ENCODE results near the gene KRT16. TPM values are rescaled to one million over a fixed set of nuclear protein-coding genes. Genes with fewer than 3 reads are reported as not detected.

The KRT16 gene
- total RNA-seq, 2 experiments from 2014 or later: not detected

- peaks cover 26% of the 10 kb centered on the region for H3K27me3 Mint-ChIP-seq
- H3K36me3 Mint-ChIP-seq: peaks cover 4% of the 10 kb centered on the region
- peaks cover 15% of the 10 kb centered on the region for H3K9me3 Mint-ChIP-seq
- H3K4me1 Mint-ChIP-seq: peaks cover 4% of the 10 kb centered on the region
- no peak overlapping the region for H3K4me3 Mint-ChIP-seq
- H3K27ac Mint-ChIP-seq: peak overlapping the region; percentile 79
- DNase-seq: no peak
- no peak for ATAC-seq (ENCODE audit: low read depth)
- POLR2A ChIA-PET: no interaction called here
Measured at GRCh38 chr17:41567317-41567716, 45.2 kb downstream of the KRT16 start.

GRCh38 chr17:41565338-41565737 is 47.2 kb downstream of the KRT16 start:
- POLR2A ChIA-PET: no interaction called here
- H3K9me3 Mint-ChIP-seq: peaks cover 15% of the 10 kb centered on the region
- H3K4me3 Mint-ChIP-seq: no peak overlapping the region
- DNase-seq (no peak), ATAC-seq (ENCODE audit: low read depth) (no peak)
- no peak overlapping the region for H3K27ac Mint-ChIP-seq
- peaks cover 4% of the 10 kb centered on the region for H3K36me3 Mint-ChIP-seq
- peaks cover 26% of the 10 kb centered on the region for H3K27me3 Mint-ChIP-seq
- peaks cover 4% of the 10 kb centered on the region for H3K4me1 Mint-ChIP-seq

GRCh38 chr17:41563607-41564170 is 48.9 kb downstream of the KRT16 start:
- H3K4me3 Mint-ChIP-seq: no peak overlapping the region
- peaks cover 4% of the 10 kb centered on the region for H3K4me1 Mint-ChIP-seq
- H3K27me3 Mint-ChIP-seq: peaks cover 29% of the 10 kb centered on the region
- H3K36me3 Mint-ChIP-seq: peaks cover 4% of the 10 kb centered on the region
- no peak for DNase-seq
- POLR2A ChIA-PET: no interaction called here
- no peak overlapping the region for H3K27ac Mint-ChIP-seq
- ATAC-seq (ENCODE audit: low read depth): no peak
- H3K9me3 Mint-ChIP-seq: peaks cover 10% of the 10 kb centered on the region

GRCh38 chr17:41561554-41561953 is 51.0 kb downstream of the KRT16 start:
- no peak overlapping the region for H3K4me3 Mint-ChIP-seq
- peaks cover 2% of the 10 kb centered on the region for H3K9me3 Mint-ChIP-seq
- H3K27ac Mint-ChIP-seq: no peak overlapping the region
- peaks cover 37% of the 10 kb centered on the region for H3K27me3 Mint-ChIP-seq
- no peaks in the 10 kb centered on the region for H3K4me1 Mint-ChIP-seq
- no peak for DNase-seq
- no peaks in the 10 kb centered on the region for H3K36me3 Mint-ChIP-seq
- ATAC-seq (ENCODE audit: low read depth): no peak
- POLR2A ChIA-PET: no interaction called here

Other genes starting within 250 kb of the KRT16 start
- gene KRT33B, start 243.0 kb downstream of the KRT16 start, total RNA-seq: not detected
- gene KRT34, start 230.5 kb downstream of the KRT16 start, total RNA-seq: not detected
- gene KRT31, start 215.2 kb downstream of the KRT16 start, total RNA-seq: not detected
- gene KRT37, start 188.2 kb downstream of the KRT16 start, total RNA-seq: not detected
- not detected for gene KRT38, start 171.8 kb downstream of the KRT16 start, total RNA-seq
- gene KRT32, start 145.4 kb downstream of the KRT16 start, total RNA-seq: not detected
- not detected for gene KRT35, start 131.6 kb downstream of the KRT16 start, total RNA-seq
- gene KRT36, start 122.9 kb downstream of the KRT16 start, total RNA-seq: not detected
- not detected for gene KRT13, start 107.2 kb downstream of the KRT16 start, total RNA-seq
- not detected for gene KRT15, start 93.9 kb downstream of the KRT16 start, total RNA-seq
- not detected for gene KRT19, start 84.5 kb downstream of the KRT16 start, total RNA-seq
- not detected for gene KRT9, start 40.7 kb downstream of the KRT16 start, total RNA-seq
- gene KRT14, start 25.9 kb downstream of the KRT16 start, total RNA-seq: not detected
- gene KRT17, start 11.8 kb upstream of the KRT16 start, total RNA-seq: not detected
- 100 to 1,000 TPM; 682 to 723 TPM for gene EIF1, start 76.1 kb upstream of the KRT16 start, total RNA-seq
- not detected for gene GAST, start 99.6 kb upstream of the KRT16 start, total RNA-seq
- under 1 TPM in 1 of 2 experiments, not detected in 1; 0.14 TPM for gene HAP1, start 121.9 kb upstream of the KRT16 start, total RNA-seq
- 10 to 100 TPM; 10.1 to 12.8 TPM for gene JUP, start 173.9 kb upstream of the KRT16 start, total RNA-seq
- 1 to 10 TPM; 3.2 to 3.7 TPM for gene P3H4, start 199.2 kb upstream of the KRT16 start, total RNA-seq
- under 1 TPM; 0.53 to 0.94 TPM for gene FKBP10, start 200.2 kb upstream of the KRT16 start, total RNA-seq
- gene NT5C3B, start 223.5 kb upstream of the KRT16 start, total RNA-seq: 10 to 100 TPM; 30.1 to 35.4 TPM
- gene KLHL10, start 225.1 kb upstream of the KRT16 start, total RNA-seq: not detected

Data from activated naive CD8-positive, alpha-beta T cell treated with anti-CD3 and anti-CD28 coated beads, Interleukin-2, amount 10 ng/mL, durations not matched to agents 7 days and 5 days (primary cell).